Measurements from ENCODE around the gene ZSCAN2. TPM values are rescaled to one million over a fixed set of nuclear protein-coding genes. Genes with fewer than 3 reads are reported as not detected.
A peak's percentile ranks its signal among the peaks of the same experiment; 100 is the strongest.

The ZSCAN2 gene
- total RNA-seq, 1 experiment from 2014 or later: 9.7 TPM

- H3K79me2 ChIP-seq (ENCODE audit: low read depth): 0 out of 2 replicates have a peak, but pooled peaks cover 4% of the 10 kb centered on the region
- ChIA-PET CTCF (interaction anchor here (0.6 kb wide), 1 partner anchor 449 kb away, joined by 3 read pairs; no protein-coding TSS in a partner anchor), POLR2A (ENCODE audit: unreplicated experiment) (no interaction called here)
- H3F3A ChIP-seq (ENCODE audit: insufficient read depth, low read depth): peaks cover 13% of the 10 kb centered on the region; the same call in 1 of the 2 replicates
- no peak for TF ChIP-seq CTCF (conservative IDR thresholded peaks at IDR 0.05)
- TF ChIP-seq EZH2 (IDR thresholded peaks at IDR 0.05; ENCODE audit: low read depth): no peak
- BruUV-seq (replicated peaks): no TSS peak
- intact Hi-C loops (cut with micrococcal nuclease; ENCODE audit: unreplicated experiment): no loop called here
- H3K36me3 ChIP-seq (ENCODE audit: low read depth): no peaks in the 10 kb centered on the region
- H2AFZ ChIP-seq: no peak overlapping the region
- H3K27me3 ChIP-seq (ENCODE audit: insufficient read depth, low read depth): no peaks in the 10 kb centered on the region
- peaks cover 6% of the 10 kb centered on the region for H3K4me1 ChIP-seq (replicated peaks; ENCODE audit: insufficient read depth)
- no peaks in the 10 kb centered on the region for H3K9me2 ChIP-seq (ENCODE audit: insufficient read depth)
- no peaks in the 10 kb centered on the region for H4K20me1 ChIP-seq (ENCODE audit: insufficient read depth)
- H3K9me3 ChIP-seq (ENCODE audit: insufficient read depth, low read depth): no peaks in the 10 kb centered on the region; the same call in 1 of the 2 replicates
- no peak overlapping the region for H3K4me2 ChIP-seq
- no peak for DNase-seq
- no peak overlapping the region for H3K4me3 ChIP-seq
- no peak overlapping the region for H3K27ac ChIP-seq
These were observed 2.6 kb upstream of the ZSCAN2 start for GRCh38 chr15:84598250-84598649.

GRCh38 chr15:84598993-84599392 is 1.8 kb upstream of the ZSCAN2 start:
- ChIA-PET POLR2A (ENCODE audit: unreplicated experiment) (no interaction called here), CTCF (interaction anchor here (0.6 to 0.9 kb wide), 3 partner anchors 29 to 38 kb away, joined by 3 to 6 read pairs (median 4); no protein-coding TSS in a partner anchor)
- DNase-seq: peak in 1 of 2 experiments; percentile 27
- Histone ChIP-seq H3K4me1 (replicated peaks; ENCODE audit: insufficient read depth) (peaks cover 6% of the 10 kb centered on the region), H3K4me3 (no peak overlapping the region), H3K27ac (no peak overlapping the region), H4K20me1 (ENCODE audit: insufficient read depth) (no peaks in the 10 kb centered on the region), H3F3A (ENCODE audit: insufficient read depth, low read depth) (peaks cover 13% of the 10 kb centered on the region; the same call in 1 of the 2 replicates), H3K27me3 (ENCODE audit: insufficient read depth, low read depth) (no peaks in the 10 kb centered on the region), H3K9me2 (ENCODE audit: insufficient read depth) (no peaks in the 10 kb centered on the region), H3K4me2 (no peak overlapping the region), H3K36me3 (ENCODE audit: low read depth) (no peaks in the 10 kb centered on the region), H2AFZ (no peak overlapping the region), H3K79me2 (ENCODE audit: low read depth) (0 out of 2 replicates have a peak, but pooled peaks cover 4% of the 10 kb centered on the region), H3K9me3 (ENCODE audit: insufficient read depth, low read depth) (no peaks in the 10 kb centered on the region)
- intact Hi-C loops (cut with micrococcal nuclease; ENCODE audit: unreplicated experiment): no loop called here
- no TSS peak for BruUV-seq (replicated peaks)
- TF ChIP-seq CTCF (conservative IDR thresholded peaks at IDR 0.05): peak; percentile 77
- TF ChIP-seq EZH2 (IDR thresholded peaks at IDR 0.05; ENCODE audit: low read depth): no peak

DNA sequence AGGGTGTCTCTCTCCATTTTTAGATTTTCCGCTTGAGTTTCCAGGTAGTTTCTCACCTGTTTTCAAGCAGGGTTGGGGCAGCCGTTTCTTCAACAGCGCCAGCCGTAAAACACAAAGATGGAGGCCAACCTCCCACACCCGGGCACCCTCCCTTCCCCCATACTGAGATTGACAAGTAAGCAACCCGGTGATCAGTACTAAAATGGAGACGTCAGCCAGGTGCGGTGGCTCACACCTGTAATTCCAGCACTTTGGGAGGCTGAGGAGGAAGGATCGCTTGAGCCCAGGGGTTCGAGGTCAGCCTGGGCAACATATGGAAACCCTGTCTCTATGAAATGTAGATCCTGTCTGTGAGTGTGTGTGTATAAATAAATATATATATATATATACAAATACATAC is 903 bp upstream of the ZSCAN2 start:
- H4K20me1 ChIP-seq (ENCODE audit: insufficient read depth): no peaks in the 10 kb centered on the region
- 0 out of 2 replicates have a peak, but pooled peaks cover 4% of the 10 kb centered on the region for H3K79me2 ChIP-seq (ENCODE audit: low read depth)
- no peak for DNase-seq
- H3K9me3 ChIP-seq (ENCODE audit: insufficient read depth, low read depth): no peaks in the 10 kb centered on the region
- 0 out of 2 replicates have a peak overlapping the region, but pooled peaks have one; percentile 64 for H2AFZ ChIP-seq
- no peak for TF ChIP-seq EZH2 (IDR thresholded peaks at IDR 0.05; ENCODE audit: low read depth)
- TF ChIP-seq CTCF (conservative IDR thresholded peaks at IDR 0.05): no peak
- peak overlapping the region; percentile 11; the same call in 1 of the 2 replicates for H3K4me3 ChIP-seq
- POLR2A ChIA-PET (ENCODE audit: unreplicated experiment): interaction anchor here (0.6 kb wide), 1 partner anchor 1832 kb away, joined by 3 read pairs; no protein-coding TSS in a partner anchor
- CTCF ChIA-PET: no interaction called here
- no peaks in the 10 kb centered on the region for H3K27me3 ChIP-seq (ENCODE audit: insufficient read depth, low read depth)
- H3K4me1 ChIP-seq (replicated peaks; ENCODE audit: insufficient read depth): peaks cover 6% of the 10 kb centered on the region
- intact Hi-C loops (cut with micrococcal nuclease; ENCODE audit: unreplicated experiment): loop anchor here (2.0 to 5.0 kb wide), 5 partner anchors 31 to 382 kb away; partner anchors contain the start of genes PDE8A, SEC11A and WDR73
- no peaks in the 10 kb centered on the region for H3K36me3 ChIP-seq (ENCODE audit: low read depth)
- no peaks in the 10 kb centered on the region for H3K9me2 ChIP-seq (ENCODE audit: insufficient read depth)
- no TSS peak for BruUV-seq (replicated peaks)
- H3F3A ChIP-seq (ENCODE audit: insufficient read depth, low read depth): peaks cover 13% of the 10 kb centered on the region; the same call in 1 of the 2 replicates
- H3K4me2 ChIP-seq: peak overlapping the region; percentile 95
- H3K27ac ChIP-seq: no peak overlapping the region
